Measurements from ENCODE around the gene CLPTM1L.
"Not testable (repeated sequence)": the region's sequence is repeated elsewhere in the genome, so short reads cannot be mapped to it uniquely, and the experiment has no call there.

Gene CLPTM1L

GRCh38 chr5:1380910-1381309, 36.0 kb upstream of the CLPTM1L start:
- DNase-seq, result no peak

- DNase-seq, result peak; percentile 55
Measured at GRCh38 chr5:1380011-1380817, 35.3 kb upstream of the CLPTM1L start.

DNA sequence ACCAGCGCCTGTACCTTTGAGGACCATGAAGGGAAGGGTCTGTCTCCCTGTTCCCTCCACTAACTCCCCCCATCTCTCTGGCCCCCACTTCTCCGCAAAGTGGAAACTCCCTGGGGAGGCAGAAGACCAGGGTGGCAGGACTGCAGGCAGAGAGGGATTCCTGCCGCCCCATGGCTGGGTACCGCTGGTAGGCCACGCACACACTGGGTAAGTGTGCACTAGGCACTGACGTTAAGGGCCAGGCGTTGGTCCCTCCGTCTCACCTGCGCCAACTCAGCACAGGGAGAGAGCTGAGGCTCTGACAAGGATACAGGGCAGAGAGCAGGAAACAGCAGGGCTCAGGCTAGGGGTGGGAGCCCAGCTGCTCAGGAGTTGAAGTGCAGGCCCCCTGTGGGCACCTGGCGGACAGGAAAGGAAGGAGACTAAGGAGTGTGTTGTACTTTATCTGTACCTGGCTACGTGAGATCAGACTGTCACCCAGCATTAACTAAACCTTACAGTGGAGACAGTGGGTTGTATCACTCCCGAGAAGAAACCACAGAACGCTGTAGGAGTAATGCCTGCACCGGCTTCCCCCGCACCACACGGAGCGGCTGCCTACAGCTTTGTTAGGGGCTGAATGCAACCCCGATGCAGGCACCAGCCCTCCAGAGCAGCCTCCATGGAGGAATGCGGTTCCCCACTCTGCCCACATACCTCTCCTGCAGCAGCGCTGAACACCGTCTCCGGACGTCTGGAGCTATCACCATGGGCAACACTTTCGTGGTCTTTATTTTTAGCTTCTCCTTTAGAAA, 34.2 kb upstream of the CLPTM1L start:
- no peak for DNase-seq

- no peak for DNase-seq
Measured at GRCh38 chr5:1378096-1378495, 33.2 kb upstream of the CLPTM1L start.

DNA sequence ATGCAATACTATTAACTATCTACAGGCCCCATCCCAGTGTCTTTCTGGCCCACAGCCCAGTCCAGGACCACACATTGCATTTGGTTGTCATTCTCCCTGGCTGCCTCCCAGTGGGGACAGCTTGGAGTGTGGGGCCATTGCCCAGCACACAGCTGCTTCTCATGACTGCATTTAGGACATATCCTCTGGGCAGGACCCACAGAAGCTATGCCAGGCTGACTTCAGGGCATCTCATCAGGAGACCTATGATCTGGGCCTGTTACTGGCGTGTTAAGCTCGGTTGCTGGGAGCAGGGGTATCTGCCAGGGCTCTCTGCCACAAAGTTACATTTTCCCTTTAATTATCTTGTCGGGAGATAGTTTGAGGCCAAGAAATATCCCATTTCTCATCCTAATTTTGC, 32.1 kb upstream of the CLPTM1L start:
- no peak for DNase-seq

GRCh38 chr5:1375871-1376810, 31.2 kb upstream of the CLPTM1L start:
- no peak for DNase-seq

DNA sequence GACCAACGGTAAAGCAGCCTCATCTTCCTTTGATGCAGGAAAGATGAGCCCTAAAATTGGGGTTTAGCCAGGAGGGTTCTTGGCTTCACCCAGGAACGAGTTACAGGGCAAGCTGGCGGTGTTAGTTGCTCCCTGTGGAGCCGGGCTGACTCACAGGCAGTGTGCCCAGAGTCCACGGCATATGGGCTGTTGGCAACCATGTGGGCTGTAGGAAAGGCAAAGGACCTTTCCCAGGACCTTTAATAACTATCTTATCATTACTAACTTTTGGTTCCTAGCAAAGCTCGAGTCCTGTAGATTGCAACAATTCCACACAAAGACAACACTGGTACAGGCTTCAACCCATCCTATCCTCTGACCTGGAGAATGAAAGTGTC, 29.8 kb upstream of the CLPTM1L start:
- no peak for DNase-seq

GRCh38 chr5:1374030-1374678, 29.3 kb upstream of the CLPTM1L start:
- no peak for DNase-seq

GRCh38 chr5:1371972-1372342, 27.1 kb upstream of the CLPTM1L start:
- not testable (repeated sequence) for DNase-seq

DNA sequence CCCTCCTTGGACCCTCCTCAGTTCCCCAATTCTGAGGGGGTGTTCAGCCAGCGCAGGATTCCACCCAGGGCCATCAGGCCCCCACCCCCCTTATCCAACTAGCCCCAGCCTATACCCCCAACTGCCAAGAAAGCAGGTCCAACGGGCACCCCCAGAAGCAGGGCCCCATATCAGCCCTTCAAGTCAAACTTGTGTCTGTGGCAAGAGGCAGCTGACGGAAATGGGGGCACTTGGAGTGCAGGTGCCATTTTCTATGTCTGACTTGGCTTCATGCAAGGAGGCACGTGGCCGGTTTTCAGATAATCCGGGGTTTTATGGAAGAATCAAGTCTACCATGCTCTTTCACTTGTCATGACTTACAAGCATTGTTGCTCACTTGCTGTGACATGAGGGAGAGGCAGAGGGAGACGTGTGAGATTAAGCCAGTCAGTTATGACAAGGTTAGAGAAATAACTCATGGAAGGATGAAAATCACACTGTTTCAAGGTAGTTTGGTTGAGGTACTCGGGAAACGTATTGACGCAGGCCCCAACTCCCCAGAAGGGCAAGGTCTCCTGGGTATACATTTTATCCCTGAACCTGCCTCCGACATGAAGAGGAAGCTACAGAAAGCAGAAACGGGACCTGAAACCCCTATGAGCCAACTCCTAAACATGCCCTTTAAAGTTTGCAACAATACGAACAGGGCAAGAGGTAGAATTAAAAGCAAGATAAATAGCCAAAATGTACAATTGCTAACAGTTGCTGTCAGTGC, 26.5 kb upstream of the CLPTM1L start:
- DNase-seq, result no peak

GRCh38 chr5:1370006-1370405, 25.1 kb upstream of the CLPTM1L start:
- DNase-seq, result no peak

DNA sequence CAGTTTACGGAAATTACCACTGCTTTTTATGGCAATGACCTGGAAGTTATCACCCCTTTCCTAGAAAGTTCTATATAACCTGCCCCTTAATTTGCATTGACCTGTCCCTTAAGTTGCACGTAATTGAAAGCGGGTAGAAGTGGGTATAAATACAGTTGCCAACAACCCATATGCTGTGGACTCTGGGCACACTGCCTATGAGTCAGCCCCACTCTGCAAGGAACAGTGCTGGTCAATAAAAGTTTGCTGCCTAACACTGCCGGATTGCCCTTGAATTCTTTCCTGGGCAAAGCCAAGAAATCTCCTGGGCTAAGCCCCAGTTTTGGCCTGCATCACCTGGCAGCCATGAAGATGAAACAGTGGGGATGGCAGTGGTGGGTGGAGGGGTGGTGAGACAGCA, 23.9 kb upstream of the CLPTM1L start:
- no peak for DNase-seq

DNA sequence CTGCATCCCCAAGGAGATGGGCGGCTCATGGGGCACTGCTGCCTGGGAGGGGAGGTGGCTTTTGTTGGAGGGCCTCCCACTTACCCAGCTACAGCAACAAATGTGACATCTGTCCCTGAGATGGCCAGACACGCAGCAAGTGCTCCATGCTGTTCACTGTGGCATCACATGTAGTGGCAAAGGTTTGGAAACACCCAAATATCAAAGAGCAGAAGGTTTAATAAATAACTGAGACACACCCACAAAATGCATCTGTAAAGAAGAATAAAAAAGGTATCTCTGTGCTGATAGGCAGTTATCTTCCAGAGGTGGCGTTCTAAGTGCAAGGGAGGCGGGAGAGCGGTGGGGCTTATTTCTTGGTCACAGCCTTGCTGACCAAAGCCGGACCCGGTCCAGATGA, 23.3 kb upstream of the CLPTM1L start:
- no peak for DNase-seq

GRCh38 chr5:1367149-1367548, 22.2 kb upstream of the CLPTM1L start:
- DNase-seq, result no peak

- DNase-seq, result no peak
Measured at GRCh38 chr5:1366514-1366913, 21.6 kb upstream of the CLPTM1L start.

GRCh38 chr5:1364211-1364610, 19.3 kb upstream of the CLPTM1L start:
- no peak for DNase-seq

DNA sequence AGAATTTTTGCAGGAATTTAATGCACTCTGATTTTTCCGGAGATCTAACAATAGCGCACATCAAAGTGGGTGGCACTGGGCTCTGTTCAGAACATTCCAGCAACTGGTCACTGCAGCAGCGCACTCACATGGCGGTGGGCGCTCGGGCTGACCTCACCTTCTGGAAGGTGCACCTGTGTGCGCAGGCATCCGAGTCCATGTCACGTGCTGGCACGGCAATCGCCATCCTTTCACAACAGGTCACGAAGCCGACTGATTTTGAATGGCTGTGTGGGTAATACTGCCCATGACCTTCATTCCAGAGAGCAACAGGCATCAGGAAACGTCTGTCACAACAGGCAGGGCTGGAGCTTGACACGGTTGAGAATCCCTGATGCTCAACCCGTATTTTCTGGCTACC, 18.7 kb upstream of the CLPTM1L start:
- no peak for DNase-seq

DNA sequence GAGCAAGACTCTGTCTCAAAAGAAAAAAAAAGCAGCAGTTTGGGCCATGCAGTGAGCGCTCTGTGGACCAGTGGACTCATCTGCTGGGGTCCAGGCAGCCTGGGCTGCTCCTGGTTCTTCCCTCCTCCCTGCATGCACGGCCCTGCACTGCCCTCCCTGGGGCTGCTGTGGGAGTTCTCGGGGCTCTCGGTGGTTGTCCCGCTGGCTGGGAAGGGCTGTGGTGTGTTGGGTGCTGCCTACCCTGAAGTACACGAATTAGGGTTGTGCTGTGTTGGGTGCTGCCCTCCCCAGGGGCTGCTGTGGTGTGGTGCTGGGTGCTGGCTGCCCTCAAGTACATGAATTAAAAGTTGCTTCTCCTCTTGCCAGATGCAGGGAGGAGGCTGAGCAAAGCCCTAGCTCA, 18.3 kb upstream of the CLPTM1L start:
- no peak for DNase-seq

DNA sequence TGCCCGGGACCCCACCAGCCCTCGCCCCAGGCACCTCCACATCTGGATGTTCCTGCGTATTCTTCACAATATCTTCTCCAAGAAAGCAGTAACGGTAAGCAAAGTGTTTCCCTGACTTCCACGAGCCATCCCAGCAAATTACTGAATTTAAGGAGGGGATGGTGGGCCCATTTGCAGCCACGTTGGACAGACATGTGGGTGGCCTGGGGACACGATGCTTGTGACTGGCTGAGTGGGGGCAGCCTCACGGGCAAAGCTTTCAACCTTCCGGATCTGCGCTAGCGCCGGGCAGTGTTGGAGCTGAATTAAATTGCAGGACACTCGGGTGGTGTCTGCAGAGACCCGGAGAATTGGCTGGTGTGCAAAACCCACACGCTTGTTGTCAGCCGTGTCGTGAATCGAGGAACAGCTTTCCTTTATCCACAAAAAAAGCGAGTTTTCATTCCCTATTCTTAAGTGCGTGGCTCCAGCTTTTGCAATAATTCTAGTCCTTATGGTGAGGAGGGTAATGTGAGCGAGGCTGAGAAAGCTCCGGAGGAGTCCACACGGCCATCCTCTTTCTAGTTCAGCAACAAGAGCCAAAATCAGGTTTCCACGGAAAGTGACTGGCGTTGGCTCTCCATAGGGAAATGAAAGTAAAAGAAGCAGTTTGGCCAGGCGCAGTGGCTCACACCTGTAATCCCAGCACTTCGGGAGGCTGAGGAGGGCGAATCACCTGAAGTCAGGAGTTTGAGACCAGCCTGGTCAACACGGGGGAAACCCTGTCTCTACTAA, 17.5 kb upstream of the CLPTM1L start:
- no peak for DNase-seq

DNA sequence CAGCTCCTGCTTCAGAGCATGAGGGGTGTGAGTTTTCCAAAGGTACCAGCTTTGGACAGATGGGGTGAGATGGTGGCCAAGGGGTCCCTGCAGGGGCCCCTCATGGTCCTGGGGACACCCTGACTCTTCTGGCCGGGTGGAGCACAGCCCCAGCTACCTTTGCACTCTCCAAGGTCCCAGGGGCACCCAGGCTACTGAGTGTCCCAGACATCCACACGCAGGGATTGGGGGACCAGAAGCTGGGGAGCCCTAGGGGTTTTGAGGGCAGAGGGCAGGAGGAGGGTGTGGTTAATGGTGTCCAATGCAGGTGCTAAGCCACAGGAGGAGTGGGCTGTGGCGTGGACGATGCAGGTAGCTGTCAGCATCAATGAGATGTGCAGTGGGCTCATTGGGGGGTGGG, 16.0 kb upstream of the CLPTM1L start:
- no peak for DNase-seq

- not testable (repeated sequence) for DNase-seq
Measured at GRCh38 chr5:1360367-1360766, 15.5 kb upstream of the CLPTM1L start.
